Measurements from ENCODE around the gene HIBCH.

GRCh38 chr2:190280565-190281350, 38.9 kb downstream of the HIBCH start:
- TF ChIP-seq CTCF (IDR thresholded peaks at IDR 0.05 in 2 of 3, conservative IDR thresholded peaks at IDR 0.05 in 1 of 3; ENCODE audit: insufficient read depth in 2 of 3, low read depth in 1 of 3, low read length in 3 of 3), result no peak
- TF ChIP-seq SUPT5H (IDR thresholded peaks at IDR 0.05), result no peak
- TF ChIP-seq CBX1 (IDR thresholded peaks at IDR 0.05; ENCODE audit: low read depth), result no peak
- no peak for TF ChIP-seq ZNF785 (CRISPR knock-in tag; IDR thresholded peaks at IDR 0.05)

All from K562 (cell line).